Measurements from ENCODE around the gene NPR3.

GRCh38 chr5:32833663-32834062 is 122.5 kb downstream of the NPR3 start:
- no peak for TF ChIP-seq EZH2 (IDR thresholded peaks at IDR 0.05; ENCODE audit: low read length)
- TF ChIP-seq CTCF (optimal IDR thresholded peaks at IDR 0.05 in 1 of 3, IDR thresholded peaks at IDR 0.05 in 1 of 3, conservative IDR thresholded peaks at IDR 0.05 in 1 of 3; ENCODE audit: extremely low read depth in 1 of 3, insufficient read depth in 2 of 3, low read length in 3 of 3): no peak

Measured in keratinocyte (primary cell).